ENCODE results near the gene ABRAXAS1.
"Not testable (repeated sequence)": the region's sequence is repeated elsewhere in the genome, so short reads cannot be mapped to it uniquely, and the experiment has no call there.

Gene ABRAXAS1

GRCh38 chr4:83484500-83485461, at the start of gene ABRAXAS1:
Gene ABRAXAS1 (minus strand): TSS chr4:83485100. CDS start chr4:83485072, 28 bp downstream.
- in situ Hi-C loops (cut with MboI; ENCODE audit: low sequenced_read_pairs) = no loop called here

GRCh38 chr4:83527671-83528070, 42.8 kb upstream of the ABRAXAS1 start:
- in situ Hi-C loops (cut with MboI; ENCODE audit: low sequenced_read_pairs) = no loop called here

GRCh38 chr4:83522239-83522638, 37.3 kb upstream of the ABRAXAS1 start:
- in situ Hi-C loops (cut with MboI; ENCODE audit: low sequenced_read_pairs) = no loop called here

- in situ Hi-C loops (cut with MboI; ENCODE audit: low sequenced_read_pairs) = no loop called here
Observed at GRCh38 chr4:83516042-83516772, 31.3 kb upstream of the ABRAXAS1 start.

- in situ Hi-C loops (cut with MboI; ENCODE audit: low sequenced_read_pairs) = loop anchor here (5.0 kb wide), 1 partner anchor 127 kb away; no protein-coding TSS in a partner anchor
Observed at GRCh38 chr4:83510442-83510841, 25.5 kb upstream of the ABRAXAS1 start.

- in situ Hi-C loops (cut with MboI; ENCODE audit: low sequenced_read_pairs) = not testable (repeated sequence)
Observed at GRCh38 chr4:83509156-83509585, 24.3 kb upstream of the ABRAXAS1 start.

- in situ Hi-C loops (cut with MboI; ENCODE audit: low sequenced_read_pairs) = no loop called here
Observed at GRCh38 chr4:83504996-83505395, 20.1 kb upstream of the ABRAXAS1 start.

DNA sequence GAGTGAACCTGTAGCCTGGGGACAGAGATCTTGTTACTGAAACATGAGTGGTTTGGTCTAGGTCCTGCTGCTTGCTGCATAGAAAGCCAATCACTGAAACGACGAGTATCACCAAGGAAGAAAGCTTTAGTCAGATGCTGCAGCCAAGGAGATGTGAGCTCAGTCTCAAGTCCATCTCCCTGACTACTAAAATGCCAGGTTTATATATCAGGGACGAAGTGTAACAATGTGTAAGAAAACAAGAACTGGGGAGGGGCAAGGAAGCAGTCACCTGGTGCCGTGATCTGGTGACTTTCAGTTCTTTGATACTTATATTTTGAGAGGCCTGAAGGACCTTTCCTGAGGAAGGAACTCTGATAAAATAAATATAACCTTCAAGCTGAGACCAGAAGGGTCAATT, 19.6 kb upstream of the ABRAXAS1 start:
- in situ Hi-C loops (cut with MboI; ENCODE audit: low sequenced_read_pairs) = no loop called here

GRCh38 chr4:83503974-83504373, 19.1 kb upstream of the ABRAXAS1 start:
- in situ Hi-C loops (cut with MboI; ENCODE audit: low sequenced_read_pairs) = no loop called here

DNA sequence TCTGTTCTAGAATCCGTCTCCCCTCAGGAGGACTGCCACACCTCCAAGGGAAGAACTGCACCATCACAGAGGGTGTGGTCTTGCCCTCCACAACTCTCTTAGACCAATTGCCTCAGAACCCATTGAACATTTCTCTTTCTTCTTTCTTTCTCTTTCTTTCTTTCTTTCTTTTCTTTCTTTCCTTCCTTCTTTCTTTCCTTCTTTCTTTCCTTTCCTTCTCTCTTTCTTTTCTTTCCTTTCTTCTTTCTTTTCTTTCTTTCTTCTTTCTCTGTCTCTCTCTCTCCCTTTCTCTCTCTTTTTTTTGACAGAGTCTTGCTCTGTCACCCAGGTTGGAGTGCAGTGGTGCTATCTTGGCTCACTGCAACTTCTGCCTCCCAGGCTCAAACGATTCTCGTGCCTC, 16.8 kb upstream of the ABRAXAS1 start:
- in situ Hi-C loops (cut with MboI; ENCODE audit: low sequenced_read_pairs) = not testable (repeated sequence)

DNA sequence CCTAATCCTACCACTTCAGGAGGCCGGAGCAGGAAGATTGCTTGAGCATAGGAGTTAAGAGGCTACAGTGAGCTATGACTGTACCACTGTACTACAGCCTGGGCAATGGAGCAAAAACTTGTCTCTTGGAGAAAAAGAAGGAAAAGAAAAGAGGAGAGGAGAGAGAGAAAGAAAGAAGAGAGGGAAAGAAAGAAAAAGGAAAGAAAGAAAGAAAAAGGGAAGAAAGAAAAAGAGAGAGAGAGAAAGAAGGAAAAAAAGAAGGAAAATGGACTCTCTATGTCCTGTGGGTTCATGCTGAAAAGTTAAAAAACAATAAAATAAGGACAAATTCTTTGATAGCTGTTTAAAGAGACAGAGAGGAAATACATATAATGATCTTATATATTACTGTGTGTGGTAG, 13.3 kb upstream of the ABRAXAS1 start:
- in situ Hi-C loops (cut with MboI; ENCODE audit: low sequenced_read_pairs) = no loop called here

GRCh38 chr4:83496085-83496917, 11.4 kb upstream of the ABRAXAS1 start:
- in situ Hi-C loops (cut with MboI; ENCODE audit: low sequenced_read_pairs) = not testable (repeated sequence)

GRCh38 chr4:83490876-83491450, 6.1 kb upstream of the ABRAXAS1 start:
- in situ Hi-C loops (cut with MboI; ENCODE audit: low sequenced_read_pairs) = no loop called here

GRCh38 chr4:83489711-83490326, 4.9 kb upstream of the ABRAXAS1 start:
- in situ Hi-C loops (cut with MboI; ENCODE audit: low sequenced_read_pairs) = no loop called here

DNA sequence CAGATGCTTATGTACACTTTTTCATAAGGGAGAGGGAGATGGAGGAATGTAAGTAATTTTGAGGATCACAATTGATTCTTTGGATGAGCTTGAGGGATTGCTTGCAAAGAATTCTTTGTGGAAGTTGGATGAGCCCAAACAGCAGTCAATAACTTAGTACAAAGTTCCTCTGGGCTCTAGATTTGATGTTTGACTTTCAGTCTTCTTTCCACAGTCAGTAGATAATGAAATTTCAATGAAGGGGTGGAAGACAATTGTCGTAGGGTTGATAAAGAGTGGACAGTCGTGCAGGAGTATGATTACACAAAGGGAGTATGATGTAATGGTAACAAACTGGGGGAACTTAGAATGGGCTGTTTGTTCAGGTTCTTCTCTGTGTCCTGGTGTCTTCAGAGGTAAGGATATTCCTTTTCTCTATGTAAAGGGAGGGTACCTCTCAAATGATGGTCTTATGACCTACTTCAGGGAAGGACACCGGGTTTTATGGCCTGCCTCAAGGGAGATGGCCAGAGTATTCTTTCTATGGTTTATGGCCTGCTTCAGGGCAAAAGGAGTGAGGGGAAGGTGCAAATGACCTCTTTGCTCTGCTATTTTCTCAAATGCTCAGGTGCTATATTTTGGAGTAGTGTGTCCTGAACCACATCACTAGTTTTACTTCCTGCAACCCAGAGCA, 1.7 kb upstream of the ABRAXAS1 start:
- in situ Hi-C loops (cut with MboI; ENCODE audit: low sequenced_read_pairs) = no loop called here

DNA sequence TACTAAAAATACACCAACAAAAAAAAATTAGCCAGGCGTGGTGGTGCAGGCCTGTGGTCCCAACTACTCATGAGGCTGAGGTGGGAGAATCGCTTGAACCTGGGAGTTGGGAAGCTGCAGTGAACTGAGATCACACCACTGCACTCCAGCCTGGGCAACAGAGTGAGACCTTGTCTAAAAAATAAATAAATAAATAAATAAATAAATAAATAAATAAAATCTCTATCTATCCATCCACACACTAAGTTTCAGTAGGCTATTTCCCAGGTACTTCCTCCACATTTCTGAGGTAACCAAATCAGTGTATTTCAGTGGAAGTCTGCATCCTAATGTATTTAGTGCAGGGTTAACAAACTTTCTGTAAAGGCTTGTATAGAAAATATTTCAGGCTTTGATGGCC, 10.9 kb downstream of the ABRAXAS1 start:
- in situ Hi-C loops (cut with MboI; ENCODE audit: low sequenced_read_pairs) = no loop called here

DNA sequence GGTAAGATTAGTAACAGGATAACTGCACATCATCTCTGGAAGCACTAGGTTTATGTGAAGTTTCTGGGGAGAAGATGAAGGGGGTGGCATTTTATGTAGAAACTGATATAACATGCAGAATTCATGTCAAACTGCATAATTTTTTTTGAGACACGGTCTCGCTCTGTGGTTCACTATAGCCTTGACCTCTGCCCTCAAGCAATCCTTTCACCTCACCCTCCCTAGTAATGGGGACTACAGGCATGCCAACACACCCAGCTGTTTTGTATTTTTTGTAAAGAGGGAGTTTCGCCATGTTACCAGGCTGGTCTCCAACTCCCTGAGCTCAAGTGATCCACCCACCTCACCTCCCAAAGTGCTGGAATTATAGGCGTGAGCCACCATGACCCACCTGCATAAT, 11.5 kb downstream of the ABRAXAS1 start:
- in situ Hi-C loops (cut with MboI; ENCODE audit: low sequenced_read_pairs) = no loop called here

DNA sequence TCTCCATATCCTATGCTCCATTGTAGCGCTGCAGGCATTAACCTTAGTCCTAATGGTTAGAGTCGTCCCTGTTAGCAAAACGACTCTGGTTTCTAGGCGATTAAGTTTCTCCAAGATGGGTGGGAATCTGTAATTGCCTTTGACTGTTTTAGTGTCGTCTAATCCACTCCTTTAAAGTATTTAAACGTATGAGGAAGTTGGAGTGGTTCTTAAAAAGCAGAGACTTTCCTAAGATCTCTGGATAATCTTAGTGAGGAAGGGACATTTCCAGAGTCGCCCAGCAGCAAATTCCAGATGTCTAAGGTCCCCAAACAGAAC, 28.8 kb downstream of the ABRAXAS1 start:
- in situ Hi-C loops (cut with MboI; ENCODE audit: low sequenced_read_pairs) = no loop called here

DNA sequence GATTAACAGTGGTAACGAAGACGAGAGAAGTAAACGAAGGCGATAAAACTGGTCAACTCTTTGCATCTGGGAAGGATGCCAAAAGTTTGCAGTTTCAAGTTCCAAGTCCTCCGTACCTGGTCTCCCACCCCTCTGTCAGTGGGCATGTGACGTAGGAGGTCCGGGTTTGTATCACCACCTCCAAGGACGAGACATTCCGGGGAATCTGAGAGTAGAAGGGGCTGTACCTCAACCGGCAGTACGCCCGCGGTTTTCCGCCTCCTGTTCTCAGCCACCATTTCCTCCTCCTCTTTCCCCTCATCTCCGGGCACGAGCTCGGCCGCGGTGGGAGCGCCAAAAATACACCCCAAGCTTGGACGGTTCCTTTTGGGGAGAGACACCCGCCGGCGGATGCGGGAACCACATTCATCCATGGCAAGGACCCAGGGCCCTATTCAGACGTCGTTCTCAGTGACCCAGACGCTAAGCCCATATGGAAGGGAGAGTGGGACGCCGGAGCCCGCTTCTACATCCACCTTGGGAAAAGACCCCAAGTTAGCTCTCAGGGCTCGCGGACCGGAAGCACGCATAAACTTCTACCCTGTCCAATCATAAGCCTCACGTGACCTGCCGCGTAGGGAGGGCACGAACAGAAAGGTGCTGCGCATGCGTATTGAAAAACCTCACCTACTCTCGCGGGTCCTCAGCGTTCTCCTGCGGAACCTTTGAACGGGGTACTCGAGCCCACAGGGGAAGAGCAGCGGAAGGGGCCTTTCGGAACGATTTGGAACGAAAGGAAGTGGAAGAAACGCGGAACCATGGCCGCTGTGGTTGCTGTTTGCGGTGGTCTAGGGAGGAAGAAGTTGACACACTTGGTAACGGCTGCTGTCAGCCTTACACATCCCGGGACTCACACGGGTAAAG, 29.4 kb downstream of the ABRAXAS1 start, which contains the start of the genes HELQ and MRPS18C:
Gene HELQ, minus strand, starts transcription at position 543 of the 903 bp plus-strand sequence. Its CDS starts 130 bp downstream, at position 413.
Gene MRPS18C, plus strand, starts transcription at position 778 of the 903 bp plus-strand sequence. Its CDS starts 20 bp downstream, at position 798.
- in situ Hi-C loops (cut with MboI; ENCODE audit: low sequenced_read_pairs) = no loop called here

Measured in HL-60/S4 treated with phorbol 12-myristate 13-acetate at 8.2 ng/mL for 4 days and 3 days (cell line).